H1 (cell line): ENCODE data around the gene NSFL1C. TPM values are rescaled to one million over a fixed set of nuclear protein-coding genes. Genes with fewer than 3 reads are reported as not detected.

Experiments
- HDAC2 ChIP-seq, 2 experiments: fragments of 300-600 bp in 1 of 2; sonication (generic) in 1 of 2; IDR thresholded peaks; 2 replicates each; pipeline ENCODE4 v1.6.1; 2011 to 2012; ENCODE audit warnings: low read depth in 2 of 2, low read length in 2 of 2, mild to moderate bottlenecking in 2 of 2, moderate library complexity in 2 of 2, borderline replicate concordance in 1 of 2, inconsistent platforms in 1 of 2
- NANOG ChIP-seq: IDR thresholded peaks from 2 replicates; pipeline ENCODE4 v1.6.1; 2011; ENCODE audit warnings: low read length, low read depth, mild to moderate bottlenecking, inconsistent platforms; ENCODE audit not compliant: insufficient read depth, poor library complexity, severe bottlenecking
- polyA plus RNA-seq, 7 experiments: library from polyadenylated mRNA; depleted of rRNA in 3 of 7; stranded (reverse) in 5 of 7; unstranded in 2 of 7; fragments of >200 nt in 5 of 7; fragments of 200-250 nt in 2 of 7; gene quantifications; 1 replicate in 5 of 7; 2 replicates in 1 of 7; 4 replicates in 1 of 7; pipeline versions ENCODE4 v1.2.1 to v1.2.3, GENCODE V29; 2011 to 2013; ENCODE audit warnings: missing spikeins in 2 of 7, mixed read lengths in 2 of 7
- total RNA-seq: library from RNA; stranded (reverse); fragmentation: NEBNext Ultra II Directional; extraction: Animal tissue kit (Norgen Biotek cat#: 25700); gene quantifications from 2 replicates; pipeline ENCODE4 v1.2.1, GENCODE V29; 2021

NSFL1C gene
- total and polyA plus RNA-seq, 2 of the 8 experiments (the other 6 are each of a cell fraction or from before 2014, with no cell fraction given) = 21.6 to 98.0 TPM

DNA sequence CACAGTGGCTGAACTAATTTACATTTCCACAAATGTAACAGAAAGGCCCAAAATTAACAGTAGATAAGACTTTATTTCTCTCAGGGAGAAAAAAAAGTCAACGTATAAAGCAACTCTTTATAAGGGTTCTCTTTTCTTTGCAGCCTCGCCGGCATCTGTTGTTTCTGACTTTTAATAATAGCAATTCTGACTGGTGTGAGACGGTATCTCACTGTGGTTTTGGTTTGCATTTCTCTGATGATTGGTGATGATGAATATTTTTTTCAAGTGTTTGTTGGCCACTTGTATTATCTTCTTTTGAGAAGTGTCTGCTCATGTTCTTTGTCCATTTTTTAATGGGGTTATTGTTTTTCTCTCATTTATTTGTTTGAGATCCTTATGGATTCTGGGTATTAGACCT lies 46.6 kb downstream of the NSFL1C start (continued):
- TF ChIP-seq HDAC2 (IDR thresholded peaks at IDR 0.05; ENCODE audit: borderline replicate concordance in 1 of 2, low read depth in 2 of 2, low read length in 2 of 2) (no peak), NANOG (no peak)
